CD4-positive, alpha-beta T cell treated with Interleukin-4 for 1 hour (primary cell): ENCODE data around the gene NME8.

Experiments used
- DNase-seq, 2 donors: peaks; one replicate each; pipeline ENCODE4 v3.0.0-alpha.2; 2020 to 2022

The NME8 gene

GRCh38 chr7:37943905-37944736 is 95.7 kb downstream of the NME8 start:
- DNase-seq = no peak

GRCh38 chr7:37944737-37945054 is 96.3 kb downstream of the NME8 start:
- DNase-seq = no peak

- DNase-seq = no peak
These were observed 96.9 kb downstream of the NME8 start for GRCh38 chr7:37945336-37945735.

GRCh38 chr7:37947138-37947940 is 98.9 kb downstream of the NME8 start:
- no peak for DNase-seq

- no peak for DNase-seq
These were observed 99.5 kb downstream of the NME8 start for GRCh38 chr7:37947941-37948210.
